ENCODE results near the gene AQP12A. TPM values are rescaled to one million over a fixed set of nuclear protein-coding genes. Genes with fewer than 3 reads are reported as not detected.

The AQP12A gene
- total RNA-seq, 2 donors from 2014 or later: 29.6 to 130 TPM

DNA sequence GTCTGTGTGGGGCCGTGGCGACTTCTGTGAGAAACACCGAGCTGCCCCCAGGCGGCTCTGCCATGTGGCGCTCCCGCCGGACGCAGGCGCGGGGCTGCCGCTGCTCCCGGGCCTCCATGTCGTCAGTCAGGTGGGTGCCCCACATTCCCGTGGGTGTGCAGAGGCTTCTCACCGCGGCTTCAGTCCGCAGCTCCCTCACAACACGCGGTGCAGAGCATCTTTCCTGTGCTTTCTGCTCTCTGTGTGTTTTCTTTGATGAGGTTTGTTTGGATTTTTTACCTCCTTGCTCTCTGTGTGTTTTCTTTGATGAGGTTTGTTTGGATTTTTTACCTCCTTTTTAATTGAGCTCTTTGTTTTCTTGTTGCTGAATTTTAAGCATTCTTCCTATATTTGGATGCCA is 13.0 kb downstream of the AQP12A start:
- H3K4me3 ChIP-seq: no peak overlapping the region
- H3K9me3 ChIP-seq: no peaks in the 10 kb centered on the region
- no peak overlapping the region for H3K27ac ChIP-seq
- TF ChIP-seq, protein P1, sequence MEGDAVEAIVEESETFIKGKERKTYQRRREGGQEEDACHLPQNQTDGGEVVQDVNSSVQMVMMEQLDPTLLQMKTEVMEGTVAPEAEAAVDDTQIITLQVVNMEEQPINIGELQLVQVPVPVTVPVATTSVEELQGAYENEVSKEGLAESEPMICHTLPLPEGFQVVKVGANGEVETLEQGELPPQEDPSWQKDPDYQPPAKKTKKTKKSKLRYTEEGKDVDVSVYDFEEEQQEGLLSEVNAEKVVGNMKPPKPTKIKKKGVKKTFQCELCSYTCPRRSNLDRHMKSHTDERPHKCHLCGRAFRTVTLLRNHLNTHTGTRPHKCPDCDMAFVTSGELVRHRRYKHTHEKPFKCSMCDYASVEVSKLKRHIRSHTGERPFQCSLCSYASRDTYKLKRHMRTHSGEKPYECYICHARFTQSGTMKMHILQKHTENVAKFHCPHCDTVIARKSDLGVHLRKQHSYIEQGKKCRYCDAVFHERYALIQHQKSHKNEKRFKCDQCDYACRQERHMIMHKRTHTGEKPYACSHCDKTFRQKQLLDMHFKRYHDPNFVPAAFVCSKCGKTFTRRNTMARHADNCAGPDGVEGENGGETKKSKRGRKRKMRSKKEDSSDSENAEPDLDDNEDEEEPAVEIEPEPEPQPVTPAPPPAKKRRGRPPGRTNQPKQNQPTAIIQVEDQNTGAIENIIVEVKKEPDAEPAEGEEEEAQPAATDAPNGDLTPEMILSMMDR (IDR thresholded peaks at IDR 0.05): no peak
- no peak for TF ChIP-seq POLR2A (IDR thresholded peaks at IDR 0.05)
- WGBS, 2 donors: 70 to 75% methylated on average over 16 to 19 of the region's 19 CpGs
- no peak for ATAC-seq
- no peak for DNase-seq
- no peaks in the 10 kb centered on the region for H3K27me3 ChIP-seq
- intact Hi-C loops (cut with DNase I): no loop called here
- peaks cover 8% of the 10 kb centered on the region for H3K4me1 ChIP-seq
- no peaks in the 10 kb centered on the region for H3K36me3 ChIP-seq (replicated peaks in 1 of 2; ENCODE audit: insufficient read depth in 1 of 2, low read depth in 2 of 2)

DNA sequence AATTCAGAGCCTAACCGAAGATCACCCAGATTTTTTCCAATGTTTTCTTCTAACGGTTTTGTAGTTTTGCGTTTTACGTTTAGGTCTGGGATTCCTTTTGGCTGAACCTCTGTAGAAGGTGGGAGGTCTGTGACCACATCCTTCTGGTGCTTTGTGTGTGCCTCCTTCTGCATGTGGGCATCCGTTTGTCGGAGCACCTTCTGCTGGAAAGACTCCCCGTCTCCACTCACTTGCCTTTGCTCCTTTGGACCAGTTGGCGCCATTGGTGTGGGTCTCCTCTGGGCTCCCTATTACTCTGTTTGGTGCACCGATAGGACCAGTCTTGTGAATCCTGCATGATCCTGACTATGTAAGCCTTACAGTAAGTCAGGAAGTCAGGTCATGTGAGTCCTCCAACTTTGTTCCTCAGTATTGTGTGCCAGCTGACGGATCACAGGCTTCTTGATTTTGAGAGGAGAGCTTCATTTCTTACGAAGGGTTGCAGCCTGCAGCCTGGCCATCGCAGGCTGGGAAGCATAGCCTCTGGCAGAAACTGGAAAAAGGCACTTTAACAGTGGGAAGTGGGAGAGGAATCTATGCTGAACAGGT is 13.6 kb downstream of the AQP12A start:
- intact Hi-C loops (cut with DNase I): no loop called here

DNA sequence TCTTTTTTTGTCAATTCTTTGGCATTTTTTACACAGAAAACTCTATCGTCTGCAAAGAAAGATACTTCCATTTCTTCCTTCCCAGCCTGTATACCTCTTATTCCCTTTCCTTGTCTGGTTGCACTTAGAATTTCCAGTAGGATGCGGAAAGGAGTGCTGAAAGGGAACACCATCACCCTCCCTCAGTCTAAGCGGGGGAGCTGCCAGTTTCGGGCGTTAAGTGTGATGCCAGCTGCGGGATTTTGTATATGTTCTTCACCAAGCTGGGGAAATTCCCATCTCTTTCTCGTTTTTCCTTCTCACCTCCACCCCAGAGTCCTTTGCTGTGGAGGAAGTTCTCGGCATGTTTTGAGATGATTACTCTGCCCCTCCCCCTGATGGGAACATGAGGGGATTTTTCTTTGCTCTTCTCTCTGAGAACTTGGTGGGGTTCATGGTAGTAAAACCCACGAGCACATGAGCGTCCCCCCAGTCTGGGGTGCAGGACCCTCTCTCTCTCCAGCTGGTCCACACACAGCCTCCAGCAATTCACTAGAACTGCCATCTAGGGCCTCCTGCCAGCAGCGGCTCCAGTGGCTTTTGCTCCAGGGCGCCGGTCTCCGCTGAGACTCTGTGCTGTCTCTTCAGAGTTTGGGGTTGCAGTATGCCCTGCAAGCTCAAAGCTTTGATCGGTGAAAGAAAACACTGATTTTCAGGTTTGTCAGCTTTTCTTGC is 15.5 kb downstream of the AQP12A start:
- H3K4me1 ChIP-seq: peaks cover 8% of the 10 kb centered on the region
- no peaks in the 10 kb centered on the region for H3K36me3 ChIP-seq (replicated peaks in 1 of 2; ENCODE audit: insufficient read depth in 1 of 2, low read depth in 2 of 2)
- no peak overlapping the region for H3K27ac ChIP-seq
- H3K4me3 ChIP-seq: no peak overlapping the region
- 65 to 69% methylated on average over 15 of the region's 15 CpGs for WGBS, 2 donors
- TF ChIP-seq, protein P1 (IDR thresholded peaks at IDR 0.05): no peak
- TF ChIP-seq POLR2A (IDR thresholded peaks at IDR 0.05): no peak
- no peaks in the 10 kb centered on the region for H3K27me3 ChIP-seq
- DNase-seq: no peak
- ATAC-seq: no peak
- H3K9me3 ChIP-seq: no peaks in the 10 kb centered on the region
- intact Hi-C loops (cut with DNase I): no loop called here

More for the DNA sequence above, 13.6 kb downstream of the AQP12A start:
- TF ChIP-seq, protein P1 (IDR thresholded peaks at IDR 0.05): no peak
- no peak for TF ChIP-seq POLR2A (IDR thresholded peaks at IDR 0.05)
- peaks cover 8% of the 10 kb centered on the region for H3K4me1 ChIP-seq
- H3K9me3 ChIP-seq: no peaks in the 10 kb centered on the region
- no peak for DNase-seq
- no peaks in the 10 kb centered on the region for H3K27me3 ChIP-seq
- 68 to 83% methylated on average over 12 of the region's 12 CpGs for WGBS, 2 donors
- ATAC-seq: no peak
- no peak overlapping the region for H3K27ac ChIP-seq
- no peaks in the 10 kb centered on the region for H3K36me3 ChIP-seq (replicated peaks in 1 of 2; ENCODE audit: insufficient read depth in 1 of 2, low read depth in 2 of 2)
- H3K4me3 ChIP-seq: no peak overlapping the region

DNA sequence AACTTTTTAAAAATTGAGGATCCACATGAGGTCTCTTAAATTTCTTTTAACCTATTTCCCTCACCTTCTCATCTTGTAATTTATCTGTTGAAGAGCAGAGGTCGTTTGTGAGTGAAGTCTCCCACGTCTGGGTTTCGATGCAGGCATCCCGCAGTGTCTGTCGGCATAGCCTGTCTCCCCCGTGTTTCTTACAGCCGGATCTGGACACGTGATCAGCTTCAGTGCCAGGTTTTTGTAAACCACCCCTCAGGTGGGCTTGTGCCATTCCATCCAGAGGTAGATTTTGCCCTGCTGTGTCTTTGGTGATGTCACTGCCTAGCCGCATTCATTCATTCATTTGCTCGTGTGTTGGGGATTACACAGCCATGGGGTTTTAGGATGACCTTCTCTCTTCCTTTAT is 16.2 kb downstream of the AQP12A start:
- no peaks in the 10 kb centered on the region for H3K9me3 ChIP-seq
- intact Hi-C loops (cut with DNase I): no loop called here
- H3K27me3 ChIP-seq: no peaks in the 10 kb centered on the region
- H3K36me3 ChIP-seq (replicated peaks in 1 of 2; ENCODE audit: insufficient read depth in 1 of 2, low read depth in 2 of 2): no peaks in the 10 kb centered on the region
- DNase-seq (no peak), ATAC-seq (no peak)
- TF ChIP-seq, protein P1 (IDR thresholded peaks at IDR 0.05): no peak
- TF ChIP-seq POLR2A (IDR thresholded peaks at IDR 0.05): no peak
- 70% methylated on average over 10 of the region's 10 CpGs for WGBS, 2 donors
- H3K4me3 ChIP-seq: no peak overlapping the region
- H3K4me1 ChIP-seq: peaks cover 8% of the 10 kb centered on the region
- H3K27ac ChIP-seq: no peak overlapping the region

DNA sequence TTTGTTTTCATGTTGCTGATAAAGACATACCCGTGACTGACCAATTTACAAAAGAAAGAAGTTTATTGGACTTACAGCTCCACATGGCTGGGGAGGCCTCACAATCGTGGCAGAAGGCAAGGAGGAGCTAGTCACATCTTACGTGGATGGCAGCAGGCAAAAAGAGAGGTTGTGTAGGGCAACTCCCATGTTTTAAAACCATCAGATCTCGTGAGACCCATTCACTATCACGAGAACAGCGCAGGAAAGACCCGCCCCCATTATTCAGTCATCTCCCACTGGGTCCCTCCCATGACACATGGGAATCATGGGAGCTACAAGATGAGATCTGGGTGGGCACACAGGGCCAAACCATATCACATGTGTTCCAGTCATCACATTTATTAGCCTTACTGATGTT is 16.8 kb downstream of the AQP12A start:
- Histone ChIP-seq H3K4me1 (peaks cover 1% of the 10 kb centered on the region), H3K36me3 (replicated peaks in 1 of 2; ENCODE audit: insufficient read depth in 1 of 2, low read depth in 2 of 2) (no peaks in the 10 kb centered on the region), H3K4me3 (no peak overlapping the region), H3K9me3 (no peaks in the 10 kb centered on the region), H3K27me3 (no peaks in the 10 kb centered on the region), H3K27ac (no peak overlapping the region)
- WGBS, 2 donors: 73 to 79% methylated on average over 7 of the region's 7 CpGs
- intact Hi-C loops (cut with DNase I): no loop called here
- DNase-seq (no peak), ATAC-seq (no peak)
- TF ChIP-seq, protein P1 (IDR thresholded peaks at IDR 0.05): no peak
- TF ChIP-seq POLR2A (IDR thresholded peaks at IDR 0.05): no peak

Measured in body of pancreas (tissue), 4 donors.